H1 (cell line): ENCODE data around the gene PREX1. TPM values are rescaled to one million over a fixed set of nuclear protein-coding genes. Genes with fewer than 3 reads are reported as not detected.
A peak's percentile ranks its signal among the peaks of the same experiment; 100 is the strongest.
"Not testable (repeated sequence)": the region's sequence is repeated elsewhere in the genome, so short reads cannot be mapped to it uniquely, and the experiment has no call there.

Experiments used
- CTCF ChIA-PET: fragments of 300-600 bp; sonication (Branson Sonifier 250); formaldehyde crosslinking; loops from one replicate; lab custom pipeline; 2021; ENCODE audit not compliant: partially characterized antibody; lab: Charles Lee
- POLR2A ChIA-PET: fragments of 300-600 bp; sonication (Branson Sonifier 250); formaldehyde crosslinking; loops from one replicate; lab custom pipeline; 2021; ENCODE audit warnings: inconsistent platforms; ENCODE audit not compliant: partially characterized antibody; lab: Charles Lee
- DNase-seq, 2 experiments: peaks; one replicate each; pipeline versions ENCODE4 v3.0.0 to v3.0.0-alpha.2; 2010 to 2022; ENCODE audit warnings: low spot score in 2 of 2, low read depth in 1 of 2, mixed read lengths in 1 of 2
- FAIRE-seq: peaks from 2 replicates; lab custom pipeline; 2011; peaks lifted over from hg19 to GRCh38; lab: Jason Lieb, UNC
- H2AFZ ChIP-seq: 2 replicates; pipeline ENCODE4 v1.8.1; 2012; ENCODE audit warnings: low read length, inconsistent platforms
- H2AK5ac ChIP-seq: 2 replicates; pipeline ENCODE4 v1.6.1; 2013; ENCODE audit warnings: low read depth, low read length
- H2BK120ac ChIP-seq: replicated peaks from 2 replicates; pipeline ENCODE3; 2013; ENCODE audit warnings: low read depth, low read length, inconsistent platforms
- H2BK12ac ChIP-seq: 2 replicates; pipeline ENCODE4 v1.6.1; 2013; ENCODE audit warnings: low read depth, low read length
- H2BK15ac ChIP-seq: 2 replicates; pipeline ENCODE4 v1.6.1; 2013; ENCODE audit warnings: low read length
- H2BK20ac ChIP-seq: 2 replicates; pipeline ENCODE4 v1.6.1; 2013; ENCODE audit warnings: low read length
- H2BK5ac ChIP-seq: 2 replicates; pipeline ENCODE4 v1.6.1; 2013; ENCODE audit warnings: low read depth, low read length
- H3K14ac ChIP-seq: 2 replicates; pipeline ENCODE4 v1.6.1; 2013; ENCODE audit warnings: inconsistent platforms; ENCODE audit not compliant: insufficient read length
- H3K18ac ChIP-seq: 2 replicates; pipeline ENCODE4 v1.6.1; 2013; ENCODE audit warnings: low read length; ENCODE audit errors: extremely low read depth
- H3K23ac ChIP-seq: 2 replicates; pipeline ENCODE4 v1.6.1; 2013; ENCODE audit warnings: inconsistent platforms; ENCODE audit not compliant: insufficient read length
- H3K23me2 ChIP-seq: 2 replicates; pipeline ENCODE4 v1.6.1; 2013; ENCODE audit warnings: low read depth, low read length
- H3K27ac ChIP-seq: 2 replicates; pipeline ENCODE4 v1.6.1; 2011; ENCODE audit warnings: low read depth, low read length, inconsistent platforms
- H3K27me3 ChIP-seq, 4 experiments: replicated peaks in 1 of 4; 1 replicate in 1 of 4; 2 replicates in 3 of 4; pipeline versions ENCODE4 v1.6.1 to v1.8.1; 2011 to 2013; ENCODE audit warnings: low read length in 3 of 4, mild to moderate bottlenecking in 3 of 4, inconsistent platforms in 2 of 4, mixed read lengths in 2 of 4, moderate library complexity in 1 of 4; ENCODE audit not compliant: control insufficient read depth in 3 of 4, insufficient read depth in 3 of 4; ENCODE audit errors: extremely low read depth in 1 of 4
- H3K36me3 ChIP-seq, 4 experiments: 2 replicates each; pipeline versions ENCODE4 v1.6.1 to v1.8.1; 2011 to 2013; ENCODE audit warnings: mild to moderate bottlenecking in 4 of 4, low read length in 3 of 4, moderate library complexity in 2 of 4, control low read depth in 1 of 4, inconsistent platforms in 1 of 4; ENCODE audit not compliant: insufficient read depth in 4 of 4, control insufficient read depth in 2 of 4
- H3K4ac ChIP-seq: replicated peaks from 2 replicates; pipeline ENCODE3; 2013; ENCODE audit warnings: low read length, low read depth, mixed read lengths, inconsistent platforms; ENCODE audit not compliant: insufficient read length
- H3K4me1 ChIP-seq, 4 experiments: replicated peaks in 1 of 4; 1 replicate in 1 of 4; 2 replicates in 3 of 4; pipeline versions ENCODE4 v1.6.1 to v1.8.1; 2011 to 2013; ENCODE audit warnings: low read length in 3 of 4, inconsistent platforms in 2 of 4, mixed read lengths in 1 of 4; ENCODE audit not compliant: insufficient read depth in 4 of 4, control insufficient read depth in 3 of 4
- H3K4me2 ChIP-seq, 2 experiments: 2 replicates each; pipeline versions ENCODE4 v1.6.1 to v1.8.1; 2011 to 2013; ENCODE audit warnings: low read depth in 2 of 2, low read length in 2 of 2, control low read depth in 1 of 2, inconsistent platforms in 1 of 2, mild to moderate bottlenecking in 1 of 2; ENCODE audit not compliant: insufficient read depth in 1 of 2
- H3K4me3 ChIP-seq, 4 experiments: fragments of 200-600, 300-600 bp in 1 of 4; sonication (generic), shearing (Covaris generic), sonication (Bioruptor Twin) in 1 of 4; 2 replicates each; pipeline versions ENCODE4 v1.5.1 to v1.8.1; 2011 to 2016; ENCODE audit warnings: low read length in 4 of 4, low read depth in 3 of 4, control low read depth in 2 of 4, inconsistent platforms in 2 of 4, mild to moderate bottlenecking in 2 of 4, mixed read lengths in 1 of 4, moderate library complexity in 1 of 4; ENCODE audit not compliant: insufficient read depth in 2 of 4; ENCODE audit errors: extremely low read depth in 1 of 4
- H3K56ac ChIP-seq: replicated peaks from 2 replicates; pipeline ENCODE3; 2013; ENCODE audit warnings: low read depth, mild to moderate bottlenecking, mixed read lengths, low read length, inconsistent platforms; ENCODE audit not compliant: insufficient read length
- H3K79me1 ChIP-seq: 2 replicates; pipeline ENCODE4 v1.6.1; 2013; ENCODE audit warnings: low read depth, low read length, control low read depth
- H3K79me2 ChIP-seq, 2 experiments: 2 replicates each; pipeline versions ENCODE4 v1.6.1 to v1.8.1; 2012 to 2013; ENCODE audit warnings: low read length in 2 of 2, mild to moderate bottlenecking in 2 of 2, inconsistent platforms in 1 of 2; ENCODE audit not compliant: insufficient read depth in 2 of 2, control insufficient read depth in 1 of 2
- H3K9ac ChIP-seq, 4 experiments: replicated peaks in 1 of 4; 1 replicate in 1 of 4; 2 replicates in 3 of 4; pipeline versions ENCODE4 v1.6.1 to v1.8.1; 2011 to 2013; ENCODE audit warnings: low read depth in 3 of 4, low read length in 3 of 4, control low read depth in 2 of 4, mild to moderate bottlenecking in 2 of 4, moderate library complexity in 2 of 4, inconsistent platforms in 1 of 4; ENCODE audit errors: extremely low read depth in 1 of 4
- H3K9me3 ChIP-seq, 2 experiments: 2 replicates each; pipeline versions ENCODE4 v1.6.1 to v1.8.1; 2012 to 2013; ENCODE audit warnings: mild to moderate bottlenecking in 2 of 2, moderate library complexity in 2 of 2, control low read depth in 1 of 2, inconsistent platforms in 1 of 2, low read depth in 1 of 2, low read length in 1 of 2, mixed read lengths in 1 of 2; ENCODE audit not compliant: insufficient read depth in 2 of 2
- H4K20me1 ChIP-seq, 2 experiments: replicated peaks in 1 of 2; 2 replicates each; pipeline versions ENCODE3 to v1.8.1; 2011 to 2013; ENCODE audit warnings: inconsistent platforms in 2 of 2, low read length in 2 of 2, mild to moderate bottlenecking in 1 of 2; ENCODE audit not compliant: insufficient read depth in 2 of 2, control insufficient read depth in 1 of 2
- H4K5ac ChIP-seq: 2 replicates; pipeline ENCODE4 v1.6.1; 2013; ENCODE audit warnings: low read length, low read depth, mixed read lengths, inconsistent platforms; ENCODE audit not compliant: insufficient read length
- H4K8ac ChIP-seq: 2 replicates; pipeline ENCODE4 v1.8.0; 2013; ENCODE audit warnings: mild to moderate bottlenecking, moderate library complexity, low read length, inconsistent platforms; ENCODE audit not compliant: insufficient read depth; ENCODE audit errors: extremely low read depth
- H4K91ac ChIP-seq: replicated peaks from 2 replicates; pipeline ENCODE3; 2013; ENCODE audit warnings: low read length, mixed read lengths, inconsistent platforms; ENCODE audit not compliant: insufficient read length
- WGBS, 2 experiments: shearing (Covaris generic) in 1 of 2; methylation state at CpG; one replicate each; pipeline versions ENCODE4 v1.1.6 to v1.1.7; 2013 to 2015; ENCODE audit warnings: low lambda C conversion rate in 2 of 2, mixed read lengths in 2 of 2, inconsistent platforms in 1 of 2, low coverage in 1 of 2, missing lambda C conversion rate in 1 of 2; ENCODE audit not compliant: insufficient replicate concordance in 2 of 2, insufficient coverage in 1 of 2, insufficient read length in 1 of 2; ENCODE audit errors: extremely low coverage in 1 of 2, missing lambda C conversion rate in 1 of 2; 5-methylcytosine and 5-hydroxymethylcytosine counted together
- polyA plus RNA-seq, 7 experiments: library from polyadenylated mRNA; depleted of rRNA in 3 of 7; stranded (reverse) in 5 of 7; unstranded in 2 of 7; fragments of >200 nt in 5 of 7; fragments of 200-250 nt in 2 of 7; gene quantifications; 1 replicate in 5 of 7; 2 replicates in 1 of 7; 4 replicates in 1 of 7; pipeline versions ENCODE4 v1.2.1 to v1.2.3, GENCODE V29; 2011 to 2013; ENCODE audit warnings: missing spikeins in 2 of 7, mixed read lengths in 2 of 7
- total RNA-seq: library from RNA; stranded (reverse); fragmentation: NEBNext Ultra II Directional; extraction: Animal tissue kit (Norgen Biotek cat#: 25700); gene quantifications from 2 replicates; pipeline ENCODE4 v1.2.1, GENCODE V29; 2021

The PREX1 gene
- total and polyA plus RNA-seq, 2 of the 8 experiments (the other 6 are each of a cell fraction or from before 2014, with no cell fraction given): 10.7 to 12.8 TPM

DNA sequence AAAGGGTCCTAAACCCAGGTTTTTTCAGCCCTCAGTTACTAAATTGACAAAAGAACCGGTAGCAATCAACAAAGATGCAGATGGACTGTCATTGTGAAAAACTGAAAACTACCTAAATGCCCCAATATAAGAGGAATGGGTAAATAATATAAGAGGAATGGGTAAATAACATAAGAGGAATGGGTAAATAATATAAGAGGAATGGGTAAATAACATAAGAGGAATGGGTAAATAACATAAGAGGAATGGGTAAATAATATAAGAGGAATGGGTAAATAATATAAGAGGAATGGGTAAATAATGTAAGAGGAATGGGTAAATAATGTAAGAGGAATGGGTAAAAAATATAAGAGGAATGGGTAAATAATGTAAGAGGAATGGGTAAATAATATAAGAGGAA, 15.7 kb downstream of the PREX1 start:
- H3K27me3 ChIP-seq, H4K5ac ChIP-seq, H3K79me2 ChIP-seq, FAIRE-seq, H3K79me1 ChIP-seq, H2AFZ ChIP-seq, POLR2A ChIA-PET, DNase-seq, H3K23me2 ChIP-seq, H3K4ac ChIP-seq, H3K18ac ChIP-seq, H2BK120ac ChIP-seq, H2BK12ac ChIP-seq, H2BK20ac ChIP-seq, H3K4me2 ChIP-seq, H3K9me3 ChIP-seq, H3K23ac ChIP-seq, H4K8ac ChIP-seq, H2BK5ac ChIP-seq, H2BK15ac ChIP-seq, H3K9ac ChIP-seq, H4K20me1 ChIP-seq, H3K36me3 ChIP-seq, H4K91ac ChIP-seq, H3K14ac ChIP-seq, H3K4me3 ChIP-seq, H2AK5ac ChIP-seq, H3K27ac ChIP-seq, H3K4me1 ChIP-seq: not testable (repeated sequence)
- 80% methylated on average over 1 of the region's 1 CpG; no CpG with 5 or more reads in 1 of the 2 experiments for WGBS, 2 experiments
- CTCF ChIA-PET: interaction anchor here (0.8 kb wide), 1 partner anchor 31 kb away, joined by 3 read pairs; no protein-coding TSS in a partner anchor
- H3K56ac ChIP-seq: peak overlapping the region; percentile 37
